ENCODE results near the gene TICRR.

The TICRR gene

DNA sequence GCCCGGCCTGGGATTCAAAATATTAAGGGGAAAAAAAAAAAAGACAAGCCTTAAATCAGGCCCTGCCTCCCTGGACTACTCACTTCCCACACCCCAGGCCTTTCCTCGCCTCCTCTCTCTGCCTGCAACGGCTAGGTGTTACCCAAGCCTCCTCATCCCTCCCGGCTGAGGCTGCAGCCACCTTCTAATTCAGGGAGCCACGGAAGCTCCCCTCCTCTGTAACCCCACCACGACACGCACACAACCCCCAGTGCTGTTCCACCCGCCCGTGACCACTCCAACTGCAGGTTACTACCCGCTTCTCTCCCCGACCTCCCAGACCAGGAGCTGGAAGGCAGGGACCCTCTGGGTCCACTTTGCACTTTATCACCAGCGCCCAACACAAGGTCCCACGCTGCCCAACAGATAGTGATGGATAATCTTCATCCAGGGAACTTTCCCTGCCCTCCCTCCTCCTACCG lies 79.1 kb downstream of the TICRR start:
- no peak for DNase-seq (ENCODE audit: low spot score)

DNA sequence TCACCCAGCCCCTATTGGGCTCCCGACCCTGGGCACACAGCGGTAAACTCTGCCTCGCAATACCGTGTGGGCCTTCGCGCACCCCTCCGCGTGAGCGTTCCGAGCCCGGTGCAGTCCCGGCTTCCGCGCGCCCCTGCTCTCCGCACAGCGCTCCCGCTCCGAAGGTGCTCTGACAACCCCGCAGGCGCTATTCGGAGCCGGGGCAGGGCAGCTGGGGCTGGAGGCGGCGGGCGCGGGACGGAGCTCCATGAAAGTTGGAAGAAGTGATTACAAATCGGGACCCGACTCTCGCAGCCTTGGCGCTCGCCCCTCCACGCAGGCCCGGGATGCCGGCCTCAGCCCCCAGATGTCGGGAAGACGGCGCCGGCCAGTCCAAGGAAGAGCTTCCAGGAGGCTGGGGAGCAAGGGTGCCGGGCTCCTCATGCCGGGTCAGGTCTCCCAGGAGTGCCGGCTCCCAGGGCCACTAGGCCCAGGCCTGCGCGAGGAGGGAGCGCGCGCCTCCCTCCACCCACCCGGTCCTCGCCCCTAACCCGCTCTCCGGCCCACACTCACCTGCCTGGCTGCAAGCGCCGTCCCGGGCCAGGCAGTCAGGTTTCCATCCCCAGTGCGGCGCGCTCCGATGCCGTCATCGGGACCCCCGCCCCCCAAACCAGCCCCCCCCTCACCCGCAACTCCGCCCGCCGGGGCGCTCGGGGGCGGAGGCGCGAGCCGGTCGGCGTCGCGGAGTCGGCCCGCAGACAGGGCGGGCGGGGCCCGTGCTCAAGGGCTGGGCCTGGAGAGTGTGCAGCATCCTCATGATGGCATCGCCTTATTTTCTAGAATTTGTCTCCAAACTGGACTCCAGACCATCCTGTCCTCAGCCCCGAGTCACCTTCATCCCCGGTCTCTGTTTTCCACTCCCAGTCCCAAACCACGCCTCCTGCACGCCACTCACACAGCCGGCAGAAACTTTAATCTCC lies 79.9 kb downstream of the TICRR start, which contains the start of gene KIF7:
Gene KIF7, minus strand, starts transcription at position 621 of the 959 bp plus-strand sequence. CDS start 2,537 bp downstream, outside the sequence.
- DNase-seq (ENCODE audit: low spot score) = peak; percentile 90

DNA sequence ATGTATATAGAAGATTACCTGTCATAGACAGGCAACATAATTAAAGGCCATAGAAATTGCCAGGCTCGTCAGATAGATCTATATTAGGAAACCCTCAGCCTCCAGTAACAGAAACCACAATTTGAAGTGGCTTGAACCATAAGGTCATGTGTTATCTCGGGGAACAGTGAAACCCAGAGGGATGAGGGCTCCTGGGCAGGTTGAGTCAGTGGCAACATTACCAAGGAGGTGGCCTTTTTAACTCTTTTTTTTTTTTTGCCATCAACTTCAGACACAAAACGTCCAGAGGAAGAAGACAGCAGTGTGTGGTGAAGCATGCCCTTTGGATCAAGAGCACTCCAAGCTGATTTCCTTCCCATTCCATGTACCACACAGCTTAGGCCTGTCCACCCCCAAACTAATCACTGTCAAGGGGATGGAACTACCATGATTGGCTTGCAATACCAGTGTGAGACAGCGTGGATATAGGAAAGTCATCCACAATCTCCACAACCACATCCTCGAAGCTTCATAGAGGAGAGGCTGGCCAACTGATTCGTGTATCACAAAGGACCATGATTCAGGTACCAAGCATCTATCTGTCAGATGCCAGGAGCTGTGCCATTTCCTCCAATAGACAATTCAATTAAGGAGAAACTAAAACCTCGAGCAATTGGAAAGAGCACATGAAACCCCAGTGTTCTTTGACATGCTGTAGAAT lies 81.0 kb downstream of the TICRR start:
- no peak for DNase-seq (ENCODE audit: low spot score)

DNA sequence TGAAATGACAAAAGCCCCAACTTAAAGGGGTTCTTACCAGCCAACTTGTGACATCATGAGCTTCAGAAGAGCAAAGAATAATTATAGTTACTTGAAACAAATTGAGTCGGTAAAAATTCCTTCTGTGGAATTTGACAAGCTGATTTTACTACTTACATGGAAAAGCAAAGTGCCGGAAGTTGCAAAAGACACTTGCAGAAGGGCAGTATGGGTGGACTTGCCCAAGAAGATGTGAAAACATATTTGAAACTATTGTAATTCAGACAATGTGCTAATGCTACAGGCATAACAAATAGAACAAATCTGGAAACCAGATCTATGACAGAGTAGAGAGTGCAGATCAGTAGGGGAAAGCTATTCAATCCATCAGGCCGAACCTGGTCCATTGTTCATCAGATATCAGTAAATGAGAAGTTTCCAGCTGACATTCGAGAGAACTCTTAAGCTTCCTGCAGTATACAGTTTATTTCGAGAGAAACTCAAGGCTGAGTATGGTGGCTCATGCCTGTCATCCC lies 82.5 kb downstream of the TICRR start:
- no peak for DNase-seq (ENCODE audit: low spot score)

DNA sequence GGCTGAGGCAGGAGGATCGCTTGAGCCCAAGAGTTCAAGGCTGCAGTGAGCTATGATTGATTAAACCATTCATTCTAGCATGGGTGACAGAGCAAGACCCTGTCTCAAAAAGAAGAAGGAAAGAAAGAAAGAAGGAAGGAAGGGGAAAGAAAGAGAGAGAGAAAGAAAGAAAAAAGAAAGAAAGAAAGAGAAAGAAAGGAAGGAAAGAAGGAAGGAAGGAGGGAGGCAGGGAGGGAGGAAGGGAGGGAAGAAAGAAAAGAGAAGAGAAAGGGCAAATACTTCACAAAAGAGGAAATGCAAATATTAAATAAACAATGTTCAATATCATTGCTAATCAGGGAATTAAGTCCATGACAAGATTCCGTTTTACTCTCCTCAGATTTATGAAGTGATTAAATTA lies 84.0 kb downstream of the TICRR start:
- no peak for DNase-seq (ENCODE audit: low spot score)

DNA sequence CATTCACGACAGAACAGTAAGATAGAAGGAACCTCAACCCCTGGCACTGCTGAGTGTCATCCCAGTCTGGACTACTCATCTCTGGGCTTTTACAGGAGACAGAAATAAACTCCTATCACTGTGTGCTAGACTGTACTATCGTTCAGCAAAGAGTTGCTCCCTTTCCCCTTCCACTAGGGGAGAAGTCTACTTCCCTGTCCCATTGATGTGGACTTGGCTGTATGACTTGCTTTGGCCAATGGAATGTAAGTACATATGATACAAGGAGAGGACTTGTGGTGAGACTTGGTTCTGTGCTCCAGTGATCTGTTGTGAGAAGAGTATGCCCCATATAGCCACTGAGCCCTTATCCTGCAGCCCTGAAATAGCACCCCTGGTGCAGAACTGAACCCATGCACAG lies 85.3 kb downstream of the TICRR start:
- DNase-seq (ENCODE audit: low spot score) = no peak

DNA sequence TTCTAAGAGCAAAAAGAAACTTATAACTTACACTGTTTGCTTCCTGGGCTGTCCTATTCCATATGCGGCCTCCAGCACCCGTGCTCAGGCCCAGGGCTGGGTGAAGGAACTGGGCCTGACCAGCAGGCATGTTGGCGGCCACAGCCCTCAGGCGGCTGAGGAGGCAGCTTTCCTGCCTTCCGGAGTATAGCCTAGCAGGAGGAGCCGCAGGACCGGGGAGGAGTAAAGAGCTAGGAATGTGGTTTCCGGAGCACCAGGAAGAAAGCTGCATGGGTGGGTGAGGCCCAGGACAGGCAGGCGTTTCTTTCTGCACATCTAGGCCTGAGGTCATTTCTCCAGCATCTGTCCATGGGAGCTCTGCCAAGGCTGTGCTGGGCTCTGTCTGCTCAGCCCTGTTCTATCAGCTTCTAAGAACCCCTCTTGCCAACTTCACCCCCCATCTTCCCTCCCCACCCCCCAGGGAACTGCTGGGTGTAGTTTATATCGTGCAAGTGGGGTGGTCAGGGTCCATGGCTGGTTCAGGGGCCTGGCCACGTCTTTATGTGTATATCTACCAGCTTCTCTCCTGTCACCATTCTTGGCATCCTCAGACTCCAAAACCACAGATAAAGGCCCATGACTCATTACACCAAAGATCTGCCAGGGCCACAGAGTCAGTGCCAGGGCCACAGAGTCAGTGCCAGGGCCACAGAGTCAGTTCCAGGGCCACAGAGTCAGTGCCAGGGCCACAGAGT lies 87.8 kb downstream of the TICRR start:
- peak; percentile 74 for DNase-seq (ENCODE audit: low spot score)

DNA sequence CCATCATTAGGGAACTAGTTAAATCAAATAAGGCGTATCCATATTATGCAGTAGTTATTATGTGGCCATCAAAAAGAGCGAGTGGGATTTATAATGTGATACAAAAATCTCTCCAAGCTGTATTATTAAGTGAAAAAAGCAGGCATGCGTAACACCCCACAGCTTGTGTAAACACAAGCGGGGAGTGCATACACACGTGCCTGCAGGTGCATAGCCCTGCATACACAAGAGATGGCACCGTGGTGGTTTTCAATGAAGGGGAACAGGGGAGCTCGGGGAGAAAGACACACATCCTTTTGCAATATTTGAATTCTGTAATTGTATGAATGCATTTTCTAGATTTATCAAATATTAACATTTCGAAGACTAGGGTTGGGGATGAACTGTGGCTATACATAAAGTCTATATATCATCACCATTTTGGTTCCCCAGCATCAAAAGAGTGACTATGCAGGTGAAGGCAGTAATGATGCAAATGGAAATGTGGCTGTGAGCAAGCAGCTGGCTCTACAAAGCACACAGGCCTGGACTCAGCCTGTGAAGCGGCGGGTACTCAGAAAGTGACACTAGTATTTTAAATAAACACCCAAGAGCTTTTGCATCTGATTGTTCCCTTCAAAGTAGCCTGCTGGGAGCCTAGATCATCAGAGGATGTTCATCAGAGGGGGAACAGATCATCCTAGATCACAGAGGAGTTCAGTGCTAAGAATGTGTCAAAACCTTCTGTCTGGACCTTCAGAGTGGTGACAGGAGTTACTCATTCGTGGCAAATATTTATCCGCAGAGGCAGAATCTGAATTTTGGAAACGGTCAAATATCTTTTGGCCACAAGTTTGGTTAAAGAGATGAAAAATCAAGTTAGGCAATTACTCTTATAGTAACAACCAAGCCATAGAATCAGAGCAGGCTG lies 89.4 kb downstream of the TICRR start:
- DNase-seq (ENCODE audit: low spot score) = no peak

DNA sequence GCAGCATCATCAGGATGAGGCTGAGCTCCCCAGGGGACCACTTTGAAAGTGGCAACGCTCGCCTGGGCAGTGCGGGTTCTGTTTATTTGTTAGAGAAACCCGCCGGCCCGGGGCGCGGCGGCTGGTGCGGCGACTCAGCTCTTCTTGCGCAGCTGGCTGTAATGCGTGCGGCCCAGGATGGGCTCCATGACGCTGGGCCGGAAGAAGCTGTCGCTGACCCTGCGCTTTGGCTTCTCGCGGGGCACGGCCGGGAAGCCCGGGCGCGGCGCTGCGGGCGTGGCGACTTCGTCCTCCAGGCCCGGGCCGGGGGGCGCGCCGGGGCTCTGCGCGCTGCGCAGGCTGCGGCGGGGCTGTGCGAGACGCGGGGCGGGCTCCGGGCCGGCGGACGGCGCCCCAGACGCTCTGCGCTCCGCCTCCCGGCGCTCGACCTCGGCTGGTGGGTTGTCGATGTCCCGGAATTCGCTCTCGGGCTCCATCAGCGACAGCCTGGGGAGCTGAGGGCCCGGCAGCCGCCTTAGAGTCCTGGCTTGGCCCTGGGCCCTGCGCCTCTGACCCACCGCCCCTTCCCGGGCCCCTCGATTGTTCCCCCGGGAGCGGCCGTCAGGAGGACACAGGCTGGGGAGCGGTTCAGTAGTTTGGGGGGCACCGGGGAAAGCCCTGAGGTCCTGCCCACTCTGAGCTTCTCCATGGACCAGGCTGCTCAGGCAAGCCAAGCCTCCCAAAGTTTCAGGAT lies 90.3 kb downstream of the TICRR start:
- peak; percentile 84 for DNase-seq (ENCODE audit: low spot score)

DNA sequence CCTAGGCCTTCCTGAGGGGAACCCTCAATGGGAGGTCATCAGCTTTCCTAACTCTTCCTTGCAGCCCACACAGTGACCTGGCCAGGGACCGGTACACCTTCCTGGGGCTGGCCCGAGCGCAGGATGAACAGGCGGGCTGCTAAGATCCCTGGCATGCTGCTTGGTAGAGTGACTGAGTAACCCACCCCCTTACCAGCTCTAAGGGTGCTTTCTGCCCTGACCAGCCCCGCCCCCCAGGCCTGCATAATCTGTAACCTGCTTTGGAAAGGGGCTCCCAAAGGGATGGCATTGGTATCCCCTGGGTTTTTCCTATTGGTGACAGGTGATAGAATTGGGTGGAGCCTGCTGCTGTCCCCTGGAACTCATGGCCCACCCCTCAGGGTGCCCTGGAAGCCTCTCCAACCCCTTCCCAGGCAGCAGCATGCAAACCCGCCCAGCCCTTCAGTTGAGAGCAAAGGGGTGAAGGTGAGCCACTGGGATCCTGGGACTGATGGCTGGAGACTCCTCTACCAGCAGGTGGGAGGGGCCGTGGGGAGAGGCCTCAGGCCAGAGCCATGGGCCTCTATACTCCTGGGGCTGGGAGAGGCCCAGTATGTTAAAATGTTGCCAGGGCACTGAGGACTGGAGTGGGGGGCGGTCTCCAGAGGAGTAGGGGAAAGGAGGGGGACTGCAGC lies 91.1 kb downstream of the TICRR start:
- no peak for DNase-seq (ENCODE audit: low spot score)

DNA sequence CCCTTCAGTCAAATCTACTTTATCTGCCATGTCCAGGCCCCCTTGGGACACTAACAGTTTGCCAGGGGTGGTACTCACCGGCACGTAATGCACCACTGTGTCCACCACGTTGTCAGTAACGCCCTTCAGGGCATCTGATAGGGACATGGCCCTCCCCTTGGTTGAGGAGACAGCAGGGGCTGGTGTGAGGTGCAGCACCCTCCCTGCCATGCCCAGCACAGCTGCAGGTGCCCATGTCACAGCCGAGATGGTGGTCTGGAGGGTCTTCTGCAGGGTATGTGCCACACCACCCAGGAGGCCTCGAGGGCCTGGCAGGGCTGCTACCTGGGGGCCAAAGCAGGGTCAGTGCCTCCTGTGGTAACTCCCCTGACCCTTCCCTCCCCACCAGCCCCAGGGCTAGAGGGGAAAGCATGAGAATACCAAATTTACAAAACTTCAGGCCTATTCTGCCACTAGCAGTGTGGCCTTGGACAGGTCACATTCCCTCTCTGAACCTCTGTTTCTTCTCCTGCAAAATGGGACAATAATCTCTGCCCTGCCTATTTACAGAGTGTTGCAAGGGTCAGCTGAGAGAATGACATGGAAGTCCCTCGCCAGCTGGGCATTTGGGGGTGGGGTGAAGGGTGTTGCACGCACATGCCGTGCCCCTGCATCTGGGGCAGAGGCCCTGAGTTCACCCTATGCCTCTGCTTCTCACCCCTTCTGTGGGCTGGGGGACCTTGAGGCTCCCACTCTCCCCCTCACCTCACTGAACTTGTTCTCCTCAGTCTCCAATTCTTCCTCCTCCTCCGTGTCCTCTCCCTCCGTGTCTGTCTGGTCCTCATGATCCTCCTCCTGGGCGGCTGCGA lies 91.8 kb downstream of the TICRR start:
- DNase-seq (ENCODE audit: low spot score) = no peak

DNA sequence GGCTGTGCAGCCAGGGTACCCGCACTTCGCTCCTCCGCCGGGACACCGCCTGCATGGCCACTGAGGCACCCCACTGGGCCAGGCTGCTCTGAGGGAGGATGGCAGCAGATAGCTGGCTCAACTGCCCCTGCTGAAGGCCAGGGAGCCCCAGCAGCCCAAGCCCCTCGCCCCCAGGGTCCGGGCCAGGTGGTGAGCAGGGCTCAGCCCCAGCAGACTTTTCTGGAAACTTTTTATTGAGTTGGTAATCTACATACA lies 92.4 kb downstream of the TICRR start:
- no peak for DNase-seq (ENCODE audit: low spot score)

DNA sequence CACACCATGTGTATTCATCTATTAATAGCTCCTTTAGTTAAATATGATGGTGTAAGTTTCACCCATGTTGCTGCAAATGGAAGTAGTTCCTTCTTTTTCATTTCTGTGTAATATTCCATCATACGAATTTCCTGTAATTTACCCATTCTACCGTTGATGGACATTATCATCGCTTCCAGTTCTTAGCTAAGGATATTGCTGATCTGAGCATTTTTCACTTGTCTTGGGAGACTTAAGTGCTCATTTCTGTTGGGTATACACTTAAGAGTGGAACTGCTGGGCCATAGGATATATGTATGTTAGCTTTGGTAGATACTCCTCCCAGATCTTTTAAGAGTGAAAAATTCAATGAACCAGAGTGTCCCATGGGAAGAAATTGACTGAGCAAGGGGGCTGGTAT lies 92.9 kb downstream of the TICRR start:
- no peak for DNase-seq (ENCODE audit: low spot score)

DNA sequence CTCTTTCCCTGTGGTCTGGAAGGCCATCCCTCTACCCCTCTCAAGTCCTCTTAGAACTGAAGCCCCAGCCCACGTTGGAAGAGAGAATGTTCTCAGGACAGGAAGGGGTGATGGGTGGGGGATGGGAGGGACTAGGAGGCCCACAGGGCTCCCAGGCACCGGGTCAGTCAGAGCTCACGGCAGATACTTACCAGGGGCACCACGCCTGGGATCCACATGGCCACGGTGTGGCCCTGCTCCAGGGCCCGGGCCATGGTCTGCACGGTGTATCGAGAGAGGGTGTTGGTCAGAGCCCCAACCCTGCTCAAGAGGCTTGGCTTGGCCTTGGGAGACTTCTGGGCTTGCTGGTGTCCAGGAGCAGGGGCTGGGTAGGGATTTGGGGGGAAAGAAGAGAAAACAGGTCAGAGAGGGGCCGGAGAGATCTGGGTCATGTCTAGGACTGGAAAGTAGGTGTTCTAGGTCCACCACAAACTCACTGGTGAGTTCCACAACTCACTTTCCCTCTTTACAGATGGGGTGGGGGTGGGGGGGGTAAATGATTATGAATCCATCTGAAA lies 94.1 kb downstream of the TICRR start:
- DNase-seq (ENCODE audit: low spot score) = no peak

DNA sequence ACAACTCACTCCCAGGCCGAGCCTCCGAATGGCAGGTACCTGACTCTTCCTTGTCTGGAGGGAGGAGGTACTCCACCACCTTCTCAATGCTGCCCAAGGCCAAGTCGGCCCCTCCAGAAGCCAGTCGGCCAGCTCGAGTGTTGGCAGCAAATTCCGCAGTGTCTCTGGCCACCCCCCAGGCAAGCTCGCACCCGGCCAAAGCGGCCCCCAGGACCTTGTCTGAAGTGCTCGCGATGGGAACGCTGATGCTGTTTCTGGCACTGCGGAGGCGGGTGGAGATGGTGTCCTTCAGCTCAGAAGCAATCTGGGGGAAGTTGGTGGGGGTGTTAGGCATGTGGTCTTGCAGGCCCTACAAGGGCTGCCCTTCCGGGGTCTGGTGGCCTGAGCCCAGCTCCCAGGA lies 94.7 kb downstream of the TICRR start:
- no peak for DNase-seq (ENCODE audit: low spot score)

DNA sequence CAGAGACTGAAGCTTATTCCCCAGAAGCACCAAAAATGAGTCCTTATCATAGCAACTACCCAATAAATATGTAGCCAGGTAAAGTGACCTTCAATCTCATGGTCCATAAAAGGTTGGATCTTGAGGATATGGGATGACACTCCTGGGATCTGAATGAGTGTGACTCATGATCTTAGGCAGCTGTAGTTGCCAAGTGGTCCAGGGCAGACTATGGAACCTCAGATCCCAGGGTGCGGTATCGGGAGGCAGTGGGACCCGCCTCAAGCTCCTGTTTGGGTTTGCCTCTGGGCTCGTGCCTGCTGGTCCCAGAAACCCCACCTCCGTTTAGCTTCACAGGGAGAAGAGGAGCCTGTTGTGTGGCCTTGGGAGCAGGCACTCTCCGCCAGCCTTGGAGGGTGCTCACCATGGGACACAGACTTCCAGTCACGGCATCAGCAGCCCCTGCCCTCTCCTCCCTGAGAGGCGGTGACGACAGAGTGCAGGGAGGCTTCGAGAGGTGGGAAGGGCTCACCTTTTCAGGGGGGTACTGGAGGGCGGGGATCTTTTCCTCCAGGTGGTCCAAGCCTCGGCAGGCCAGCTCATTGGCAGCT lies 95.8 kb downstream of the TICRR start:
- DNase-seq (ENCODE audit: low spot score) = no peak

DNA sequence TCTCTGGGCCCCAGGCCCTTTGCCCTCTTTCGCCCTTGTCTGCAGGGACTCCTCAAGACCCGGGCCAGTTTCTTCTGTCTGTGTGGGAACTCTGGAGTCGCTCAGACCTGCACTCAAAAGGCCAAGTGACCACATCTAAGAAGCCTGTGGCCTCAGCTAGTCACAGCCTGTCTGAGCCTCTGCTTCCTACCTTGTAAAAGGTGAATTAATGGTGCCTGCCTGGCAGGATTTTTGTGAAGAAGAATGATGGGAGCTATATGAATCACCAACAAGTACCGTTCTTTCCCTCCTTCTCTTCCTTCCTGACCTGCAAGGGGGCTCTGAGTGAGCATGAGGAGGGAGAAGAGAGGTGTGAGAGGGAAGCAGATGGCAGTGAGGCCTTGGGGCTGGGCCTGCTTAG lies 96.4 kb downstream of the TICRR start:
- DNase-seq (ENCODE audit: low spot score) = no peak

Measured in left forelimb (tissue), 1 donor.